Measurements from ENCODE around the gene PLXNC1.
"Not testable (repeated sequence)": the region's sequence is repeated elsewhere in the genome, so short reads cannot be mapped to it uniquely, and the experiment has no call there.

PLXNC1 gene

GRCh38 chr12:94312378-94312777, 164.0 kb downstream of the PLXNC1 start:
- no peak overlapping the region for H3K23ac ChIP-seq (ENCODE audit: low read length)
- no peak overlapping the region for H3K14ac ChIP-seq (ENCODE audit: low read length)
- DNase-seq = no peak

GRCh38 chr12:94316600-94316999, 168.2 kb downstream of the PLXNC1 start:
- not testable (repeated sequence) for H3K36me3 ChIP-seq (ENCODE audit: control insufficient read depth in 1 of 2, insufficient read depth in 2 of 2, low read length in 2 of 2); H3K4ac ChIP-seq (ENCODE audit: low read depth, low read length); H3K79me2 ChIP-seq (ENCODE audit: control insufficient read depth, insufficient read depth, low read length, poor library complexity); H3K18ac ChIP-seq (ENCODE audit: low read length); H2BK5ac ChIP-seq (ENCODE audit: low read depth, low read length, poor library complexity); H3K23ac ChIP-seq (ENCODE audit: low read length); H2BK120ac ChIP-seq (ENCODE audit: insufficient read depth, low read length, poor library complexity); H4K12ac ChIP-seq (ENCODE audit: low read depth, low read length); H4K8ac ChIP-seq (ENCODE audit: low read depth, low read length); H3K4me2 ChIP-seq (ENCODE audit: low read length); H3K79me1 ChIP-seq (ENCODE audit: low read length); H3K27ac ChIP-seq (ENCODE audit: low read depth, low read length); H3K4me1 ChIP-seq (ENCODE audit: control insufficient read depth in 1 of 2, insufficient read depth in 2 of 2, low read length in 2 of 2); H2BK12ac ChIP-seq (ENCODE audit: low read length); H2AFZ ChIP-seq (ENCODE audit: insufficient read depth, low read length, poor library complexity); H3K9me3 ChIP-seq (ENCODE audit: insufficient read depth, low read depth, low read length); DNase-seq; H4K91ac ChIP-seq (ENCODE audit: low read depth, low read length); H2AK5ac ChIP-seq (ENCODE audit: low read length); H3K14ac ChIP-seq (ENCODE audit: low read length); H3K9ac ChIP-seq (ENCODE audit: low read length); H3K4me3 ChIP-seq (ENCODE audit: low read depth, low read length); H3K27me3 ChIP-seq (ENCODE audit: insufficient read depth, low read length)
- no CpG with 5 or more reads among the region's 2 CpGs for whole genome bisulfite sequencing (ENCODE audit: extremely low coverage, insufficient coverage, insufficient read length)

More at GRCh38 chr12:94312378-94312777, 164.0 kb downstream of the PLXNC1 start:
- H3K18ac ChIP-seq (ENCODE audit: low read length) = no peak overlapping the region
- H4K12ac ChIP-seq (ENCODE audit: low read depth, low read length) = no peak overlapping the region
- H4K8ac ChIP-seq (ENCODE audit: low read depth, low read length) = no peak overlapping the region
- H3K4me3 ChIP-seq (ENCODE audit: low read depth, low read length) = no peak overlapping the region
- no peaks in the 10 kb centered on the region for H3K4me1 ChIP-seq (ENCODE audit: control insufficient read depth in 1 of 2, insufficient read depth in 2 of 2, low read length in 2 of 2)
- no CpG with 5 or more reads among the region's 1 CpG for whole genome bisulfite sequencing (ENCODE audit: extremely low coverage, insufficient coverage, insufficient read length)
- no peak overlapping the region for H3K27ac ChIP-seq (ENCODE audit: low read depth, low read length)
- no peak overlapping the region for H2BK12ac ChIP-seq (ENCODE audit: low read length)
- H4K91ac ChIP-seq (ENCODE audit: low read depth, low read length) = no peak overlapping the region
- no peaks in the 10 kb centered on the region for H3K79me1 ChIP-seq (ENCODE audit: low read length)
- no peak overlapping the region for H3K4ac ChIP-seq (ENCODE audit: low read depth, low read length)
- no peaks in the 10 kb centered on the region for H3K27me3 ChIP-seq (ENCODE audit: insufficient read depth, low read length)
- no peak overlapping the region for H3K9ac ChIP-seq (ENCODE audit: low read length)
- H3K79me2 ChIP-seq (ENCODE audit: control insufficient read depth, insufficient read depth, low read length, poor library complexity) = no peaks in the 10 kb centered on the region
- H2AFZ ChIP-seq (ENCODE audit: insufficient read depth, low read length, poor library complexity) = no peak overlapping the region
- H3K36me3 ChIP-seq (ENCODE audit: control insufficient read depth in 1 of 2, insufficient read depth in 2 of 2, low read length in 2 of 2) = peaks cover 0 to 2% of the 10 kb centered on the region in 2 experiments
- H2BK120ac ChIP-seq (ENCODE audit: insufficient read depth, low read length, poor library complexity) = no peak overlapping the region
- no peak overlapping the region for H2BK5ac ChIP-seq (ENCODE audit: low read depth, low read length, poor library complexity)
- H2AK5ac ChIP-seq (ENCODE audit: low read length) = no peak overlapping the region
- no peaks in the 10 kb centered on the region for H3K9me3 ChIP-seq (ENCODE audit: insufficient read depth, low read depth, low read length)
- no peak overlapping the region for H3K4me2 ChIP-seq (ENCODE audit: low read length)

GRCh38 chr12:94318181-94318580, 169.8 kb downstream of the PLXNC1 start:
- Histone ChIP-seq H3K14ac (ENCODE audit: low read length) (no peak overlapping the region), H3K9ac (ENCODE audit: low read length) (no peak overlapping the region), H2BK120ac (ENCODE audit: insufficient read depth, low read length, poor library complexity) (no peak overlapping the region), H3K4me3 (ENCODE audit: low read depth, low read length) (no peak overlapping the region), H3K4ac (ENCODE audit: low read depth, low read length) (no peak overlapping the region), H3K27ac (ENCODE audit: low read depth, low read length) (no peak overlapping the region), H2AK5ac (ENCODE audit: low read length) (no peak overlapping the region), H3K4me2 (ENCODE audit: low read length) (no peak overlapping the region), H3K36me3 (ENCODE audit: control insufficient read depth in 1 of 2, insufficient read depth in 2 of 2, low read length in 2 of 2) (peaks cover 7 to 12% of the 10 kb centered on the region in 2 experiments), H2BK5ac (ENCODE audit: low read depth, low read length, poor library complexity) (no peak overlapping the region), H3K18ac (ENCODE audit: low read length) (no peak overlapping the region), H3K4me1 (ENCODE audit: control insufficient read depth in 1 of 2, insufficient read depth in 2 of 2, low read length in 2 of 2) (no peaks in the 10 kb centered on the region), H2AFZ (ENCODE audit: insufficient read depth, low read length, poor library complexity) (no peak overlapping the region), H3K79me2 (ENCODE audit: control insufficient read depth, insufficient read depth, low read length, poor library complexity) (no peaks in the 10 kb centered on the region), H4K12ac (ENCODE audit: low read depth, low read length) (no peak overlapping the region), H4K8ac (ENCODE audit: low read depth, low read length) (no peak overlapping the region), H3K23ac (ENCODE audit: low read length) (no peak overlapping the region), H4K91ac (ENCODE audit: low read depth, low read length) (no peak overlapping the region), H3K79me1 (ENCODE audit: low read length) (no peaks in the 10 kb centered on the region), H3K9me3 (ENCODE audit: insufficient read depth, low read depth, low read length) (peaks cover 5% of the 10 kb centered on the region), H2BK12ac (ENCODE audit: low read length) (no peak overlapping the region), H3K27me3 (ENCODE audit: insufficient read depth, low read length) (no peaks in the 10 kb centered on the region)
- no CpG with 5 or more reads among the region's 1 CpG for WGBS (ENCODE audit: extremely low coverage, insufficient coverage, insufficient read length)
- no peak for DNase-seq

- Histone ChIP-seq H3K18ac (ENCODE audit: low read length) (no peak overlapping the region), H3K9me3 (ENCODE audit: insufficient read depth, low read depth, low read length) (peaks cover 5% of the 10 kb centered on the region), H3K79me1 (ENCODE audit: low read length) (no peaks in the 10 kb centered on the region)
Measured at GRCh38 chr12:94320109-94320508, 171.7 kb downstream of the PLXNC1 start.

More at GRCh38 chr12:94320109-94320508, 171.7 kb downstream of the PLXNC1 start:
- no peaks in the 10 kb centered on the region for H3K4me1 ChIP-seq (ENCODE audit: control insufficient read depth in 1 of 2, insufficient read depth in 2 of 2, low read length in 2 of 2)
- H3K27ac ChIP-seq (ENCODE audit: low read depth, low read length) = no peak overlapping the region
- H3K36me3 ChIP-seq (ENCODE audit: control insufficient read depth in 1 of 2, insufficient read depth in 2 of 2, low read length in 2 of 2) = peaks cover 8 to 13% of the 10 kb centered on the region in 2 experiments
- no peak overlapping the region for H2BK12ac ChIP-seq (ENCODE audit: low read length)
- no peak for DNase-seq
- H4K8ac ChIP-seq (ENCODE audit: low read depth, low read length) = no peak overlapping the region
- H3K4ac ChIP-seq (ENCODE audit: low read depth, low read length) = no peak overlapping the region
- H4K91ac ChIP-seq (ENCODE audit: low read depth, low read length) = no peak overlapping the region
- H3K27me3 ChIP-seq (ENCODE audit: insufficient read depth, low read length) = no peaks in the 10 kb centered on the region
- no peak overlapping the region for H3K4me3 ChIP-seq (ENCODE audit: low read depth, low read length)
- H2AK5ac ChIP-seq (ENCODE audit: low read length) = no peak overlapping the region
- H3K23ac ChIP-seq (ENCODE audit: low read length) = no peak overlapping the region
- no peak overlapping the region for H4K12ac ChIP-seq (ENCODE audit: low read depth, low read length)
- H3K4me2 ChIP-seq (ENCODE audit: low read length) = no peak overlapping the region
- H2BK120ac ChIP-seq (ENCODE audit: insufficient read depth, low read length, poor library complexity) = no peak overlapping the region
- H3K14ac ChIP-seq (ENCODE audit: low read length) = no peak overlapping the region
- no peak overlapping the region for H2AFZ ChIP-seq (ENCODE audit: insufficient read depth, low read length, poor library complexity)
- no peak overlapping the region for H2BK5ac ChIP-seq (ENCODE audit: low read depth, low read length, poor library complexity)
- no peaks in the 10 kb centered on the region for H3K79me2 ChIP-seq (ENCODE audit: control insufficient read depth, insufficient read depth, low read length, poor library complexity)
- no peak overlapping the region for H3K9ac ChIP-seq (ENCODE audit: low read length)
